HG03159 (cell line): Measurements from ENCODE around the gene GAB1.

Experiments
- ATAC-seq: cut with Tn5 transposase; IDR thresholded peaks from one replicate; pipeline ENCODE4 v1.9.1; 2021; ENCODE audit warnings: mild to moderate bottlenecking, moderate library complexity; ENCODE audit not compliant: unreplicated experiment

Gene GAB1

DNA sequence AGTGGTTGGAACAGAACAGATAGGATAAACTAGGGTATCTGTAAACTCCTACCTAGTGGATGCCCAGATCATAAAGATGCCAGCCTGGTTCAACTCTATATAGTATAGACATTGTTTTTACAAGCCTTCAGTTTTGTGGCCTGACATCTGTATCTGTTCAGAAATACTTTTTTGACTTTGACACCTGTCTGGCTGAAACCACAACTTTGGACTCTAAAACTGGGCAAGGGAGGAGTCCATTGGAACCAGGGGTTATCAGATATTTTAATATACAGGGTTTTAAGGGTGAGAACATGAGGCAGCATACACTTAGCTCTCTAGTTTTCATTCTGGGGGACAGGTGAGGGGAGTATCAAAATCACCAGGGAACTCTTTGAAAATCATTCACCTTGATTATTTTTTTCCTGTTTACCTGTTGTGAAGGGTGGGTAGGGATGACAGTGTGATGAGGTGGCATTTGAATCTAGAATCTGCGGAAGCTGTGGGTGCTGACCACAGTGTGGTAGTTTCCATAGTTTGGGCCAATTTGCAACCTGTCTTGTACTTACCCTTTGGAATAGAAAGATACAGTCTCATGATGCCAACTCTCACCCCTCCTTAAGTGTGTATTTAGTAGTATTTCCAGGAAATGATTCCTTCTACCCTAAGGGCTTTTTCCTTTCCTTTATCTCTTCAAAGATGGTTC lies 20.6 kb downstream of the GAB1 start:
- no peak for ATAC-seq

DNA sequence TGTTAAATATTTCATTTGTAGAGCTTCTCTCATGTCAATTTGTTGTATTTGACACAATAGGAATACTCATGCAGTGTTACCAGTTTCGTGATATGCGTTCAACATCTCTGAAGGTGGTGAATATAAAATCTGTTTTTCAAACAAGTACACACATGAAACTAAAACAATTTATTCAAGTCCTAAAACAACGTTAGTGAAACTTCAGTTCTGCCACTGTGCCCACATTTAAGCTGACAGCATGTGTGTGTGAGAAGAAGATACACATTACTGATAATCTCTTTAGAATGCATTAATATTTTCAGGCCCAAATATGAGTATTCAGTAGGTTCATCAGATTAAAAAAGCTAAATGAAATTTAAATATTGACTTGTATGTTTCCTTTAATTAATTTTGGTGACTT lies 21.7 kb downstream of the GAB1 start:
- ATAC-seq = no peak

DNA sequence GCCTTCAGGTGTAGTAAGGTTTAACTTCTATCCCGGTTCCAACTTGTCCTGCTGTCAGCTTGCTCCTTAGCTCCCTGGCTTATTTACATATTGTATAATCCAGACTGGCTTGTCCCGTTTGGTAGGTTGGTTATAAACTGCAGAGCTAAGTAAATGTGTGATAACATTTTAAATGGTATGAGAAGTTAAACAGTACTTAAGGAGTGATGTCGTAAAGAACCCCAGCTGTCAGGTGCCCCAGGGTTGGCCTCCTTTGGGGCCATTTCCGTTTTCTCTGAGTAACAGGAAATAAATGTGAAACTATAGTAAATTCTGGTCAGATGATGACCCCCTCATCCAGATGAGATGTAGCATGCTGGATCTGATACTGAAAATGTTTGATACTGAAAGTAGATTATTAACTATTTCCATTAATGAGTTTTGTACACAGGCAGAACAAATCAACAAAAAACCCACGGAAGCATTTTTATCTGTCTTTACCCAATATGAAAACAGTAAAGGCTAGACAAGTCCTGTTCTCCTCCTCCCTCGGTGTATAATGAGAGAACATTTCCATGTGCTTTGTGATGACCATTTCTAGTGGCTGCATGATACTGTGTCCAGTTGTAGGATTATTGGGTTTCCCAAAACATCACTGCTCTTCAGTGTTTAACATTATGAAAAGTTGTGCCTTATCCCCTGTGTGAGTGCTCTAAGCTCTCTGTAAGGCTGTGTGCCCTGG lies 22.4 kb downstream of the GAB1 start:
- peak; percentile 90 for ATAC-seq

DNA sequence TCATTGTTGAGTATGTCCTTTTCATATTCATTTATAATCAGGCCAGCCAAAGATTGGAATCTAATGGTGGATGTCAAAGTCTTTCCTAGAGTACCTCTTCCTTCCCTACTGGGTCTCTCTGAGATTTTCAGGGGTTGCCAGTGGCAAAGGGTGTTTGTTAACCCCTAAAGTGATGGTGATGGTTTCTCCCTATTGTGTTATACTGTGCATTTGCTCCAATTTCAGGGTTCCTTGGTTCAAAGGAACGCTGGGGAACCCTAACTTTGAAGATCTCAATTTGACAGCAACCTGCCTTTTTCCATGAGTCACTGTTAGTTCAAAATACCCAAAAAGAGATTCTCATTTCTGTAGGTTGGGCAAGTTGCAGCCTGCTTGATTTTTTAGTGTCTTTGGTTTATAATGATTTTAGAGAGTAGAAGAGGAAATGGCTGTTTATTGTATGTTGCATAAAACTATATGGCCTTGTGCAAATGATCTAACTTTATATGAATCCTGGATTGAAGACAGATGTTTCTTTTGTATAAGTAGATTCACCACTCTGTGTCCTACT lies 23.0 kb downstream of the GAB1 start:
- ATAC-seq = no peak

DNA sequence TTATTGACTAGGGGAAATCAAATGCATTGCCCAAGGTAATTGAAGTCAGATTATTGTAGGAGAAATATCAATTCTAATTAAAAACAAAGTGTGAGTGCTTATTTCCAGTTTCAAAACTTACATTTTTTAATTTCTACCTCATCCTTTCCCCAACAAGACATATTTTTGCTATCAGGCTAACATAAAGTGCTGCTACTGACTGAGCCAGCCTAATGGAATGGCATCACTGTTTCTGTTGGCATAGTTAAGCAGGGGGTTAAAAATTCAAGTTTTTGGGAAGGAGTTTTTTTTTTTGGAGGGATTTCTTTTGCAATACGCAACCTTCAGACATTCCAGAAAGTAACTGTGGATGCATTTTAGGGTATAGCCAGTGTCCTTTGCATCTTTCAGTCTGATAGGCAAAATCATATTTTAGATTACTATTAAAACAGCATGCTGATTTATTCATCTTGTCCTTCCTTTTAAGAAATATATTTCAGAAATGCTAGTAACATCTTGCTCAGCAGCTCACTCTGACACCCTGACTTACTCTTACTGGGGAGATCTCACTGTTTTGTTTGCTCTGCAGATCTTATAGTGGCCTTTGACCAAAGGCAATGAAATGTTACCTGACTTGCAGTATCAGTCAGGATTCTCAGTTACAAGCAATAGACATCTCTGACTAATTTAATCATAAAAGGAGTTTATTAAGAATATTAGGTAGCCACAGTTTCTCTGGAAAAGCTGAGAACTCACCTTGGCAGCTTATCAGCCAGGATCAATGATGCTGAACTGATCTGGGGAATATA lies 24.4 kb downstream of the GAB1 start:
- ATAC-seq = no peak

DNA sequence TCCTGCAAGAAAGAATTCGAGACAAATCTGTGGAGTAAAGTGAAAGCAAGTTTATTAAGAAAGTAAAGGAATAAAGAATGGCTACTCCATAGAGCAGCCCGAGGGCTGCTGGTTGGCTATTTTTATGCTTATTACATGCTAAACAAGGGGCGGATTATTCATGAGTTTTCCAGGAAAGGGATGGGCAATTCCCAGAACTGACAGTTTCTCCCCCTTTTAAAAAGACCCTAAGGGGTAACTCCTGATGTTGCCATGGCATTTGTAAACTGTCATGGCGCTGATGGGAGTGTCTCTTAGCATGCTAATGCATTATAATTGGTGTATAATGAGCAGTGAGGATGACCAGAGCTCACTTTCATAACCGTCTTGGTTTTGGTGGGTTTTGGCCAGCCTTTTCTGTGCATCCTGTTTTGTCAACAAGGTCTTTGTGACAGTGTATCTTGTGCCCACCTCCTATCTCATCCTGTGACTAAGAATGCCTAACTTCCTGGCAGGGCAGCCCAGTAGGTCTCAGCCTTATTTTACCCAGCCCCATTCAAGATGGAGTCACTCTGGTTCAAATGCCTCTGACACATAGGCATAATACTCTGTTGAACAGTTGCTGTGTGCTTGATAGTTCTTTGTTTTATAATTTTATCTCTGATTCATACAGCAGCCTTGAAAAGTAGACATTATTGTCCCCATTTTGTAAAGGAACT lies 25.8 kb downstream of the GAB1 start:
- ATAC-seq = no peak

DNA sequence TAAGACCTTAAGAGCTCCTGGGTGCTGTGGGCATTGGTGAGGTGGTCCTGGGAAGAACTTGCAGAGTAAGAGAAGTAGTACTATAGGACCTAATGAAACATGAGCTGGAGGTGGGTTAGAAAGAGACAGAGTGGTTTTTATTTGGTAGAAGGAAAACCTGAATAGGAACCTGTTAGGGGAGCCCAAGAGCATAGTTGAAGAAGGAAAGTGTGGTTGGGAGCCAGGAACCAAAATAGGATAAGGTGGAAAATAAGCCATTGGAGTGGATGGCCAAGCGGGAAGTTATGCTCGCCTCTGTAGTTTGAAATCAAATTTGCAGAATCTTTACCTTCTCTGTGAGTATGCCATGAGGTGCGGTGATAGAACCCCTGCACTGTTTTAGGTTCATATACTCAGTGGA lies 26.7 kb downstream of the GAB1 start:
- ATAC-seq = no peak

DNA sequence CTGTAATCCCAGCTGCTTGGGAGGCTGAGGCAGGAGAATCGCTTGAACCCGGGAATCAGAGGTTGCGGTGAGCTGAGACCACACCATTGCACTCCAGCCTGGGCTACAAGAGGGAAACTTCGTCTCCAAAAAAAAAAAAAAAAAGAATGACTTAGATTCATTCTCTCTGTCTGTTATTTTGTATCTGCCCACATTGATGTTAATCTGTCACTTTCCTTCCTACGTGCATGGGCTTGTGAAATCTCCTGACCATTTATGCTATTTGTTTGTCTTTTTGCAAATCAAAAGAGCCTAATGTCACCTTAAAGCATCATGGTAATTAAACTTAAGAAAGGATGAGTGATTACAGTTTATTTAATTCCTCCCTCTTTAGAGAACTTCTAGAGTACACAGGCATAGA lies 27.4 kb downstream of the GAB1 start:
- ATAC-seq = no peak

DNA sequence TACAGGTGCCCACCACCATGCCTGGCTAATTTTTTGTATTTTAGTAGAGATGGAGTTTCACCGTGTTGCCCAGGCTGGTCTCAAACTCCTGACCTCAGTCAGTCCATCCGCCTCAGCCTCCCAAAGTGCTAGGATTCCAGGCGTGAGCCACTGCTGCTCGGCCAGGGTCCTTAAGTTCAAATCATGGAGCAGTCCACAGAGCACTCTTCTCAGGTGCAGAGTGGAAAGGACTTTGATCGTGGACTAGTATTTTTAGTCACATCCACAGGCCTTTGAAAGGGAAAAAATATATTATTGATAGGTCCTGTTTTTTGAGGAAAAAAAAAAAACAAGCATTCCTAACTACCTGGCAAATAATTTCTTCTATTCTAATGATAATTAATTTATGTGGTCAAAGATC lies 31.2 kb downstream of the GAB1 start:
- no peak for ATAC-seq

DNA sequence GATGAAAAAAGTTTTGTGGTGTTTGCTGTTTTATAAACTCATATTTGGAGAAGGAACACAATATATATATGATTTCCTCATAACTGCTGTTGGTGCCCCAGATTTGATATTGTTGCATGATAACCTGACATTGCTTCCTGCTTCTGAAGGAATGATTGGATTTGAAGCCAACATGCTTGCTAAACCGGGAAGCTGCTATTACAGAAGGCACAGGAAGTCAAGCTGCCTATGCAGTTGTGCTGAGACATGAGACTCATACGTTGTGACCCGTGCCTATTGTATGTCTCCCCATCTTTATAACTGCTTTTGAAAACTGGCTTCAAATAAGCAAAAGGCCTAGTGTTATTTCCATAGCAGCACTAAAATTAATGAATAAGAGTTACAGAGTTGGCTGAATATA lies 32.9 kb downstream of the GAB1 start:
- ATAC-seq = no peak

DNA sequence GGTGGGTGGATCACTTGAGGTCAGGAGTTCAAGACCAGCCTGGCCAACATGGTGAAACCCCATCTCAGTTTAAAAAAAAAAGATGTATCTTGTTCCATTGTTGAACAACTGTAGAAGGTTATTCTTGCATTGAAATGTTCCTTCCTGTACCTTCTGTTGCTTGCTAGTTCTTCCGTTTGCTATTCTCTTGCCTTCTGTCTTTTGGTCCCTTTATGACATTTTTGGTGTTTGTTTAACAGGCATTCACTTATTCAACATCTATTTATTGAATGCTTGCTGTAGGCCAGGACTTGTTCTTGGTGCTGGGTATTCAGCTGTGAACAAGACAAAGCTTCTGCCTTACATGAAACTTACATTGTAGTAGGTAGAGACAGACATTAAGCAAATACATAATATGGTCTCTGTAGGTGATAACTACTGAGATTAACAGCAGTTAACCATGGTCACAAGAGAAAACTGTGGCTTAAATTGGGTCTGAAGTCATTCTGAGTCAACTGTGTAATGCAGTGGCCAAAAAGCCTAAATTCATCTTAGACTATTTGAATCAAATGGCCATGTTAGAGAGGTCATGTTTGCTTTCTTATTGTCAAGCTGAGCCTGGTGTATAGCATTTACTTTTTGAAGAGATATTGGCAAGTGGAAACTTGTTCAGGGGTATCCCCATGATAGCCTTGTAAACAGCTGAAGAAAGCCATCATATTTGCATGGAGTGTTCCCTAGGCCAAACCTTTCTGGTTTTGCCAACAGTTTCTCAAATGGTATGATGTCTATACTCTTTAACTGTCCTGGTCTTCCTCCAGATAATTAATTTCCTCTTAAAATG lies 35.6 kb downstream of the GAB1 start:
- peak; percentile 70 for ATAC-seq

DNA sequence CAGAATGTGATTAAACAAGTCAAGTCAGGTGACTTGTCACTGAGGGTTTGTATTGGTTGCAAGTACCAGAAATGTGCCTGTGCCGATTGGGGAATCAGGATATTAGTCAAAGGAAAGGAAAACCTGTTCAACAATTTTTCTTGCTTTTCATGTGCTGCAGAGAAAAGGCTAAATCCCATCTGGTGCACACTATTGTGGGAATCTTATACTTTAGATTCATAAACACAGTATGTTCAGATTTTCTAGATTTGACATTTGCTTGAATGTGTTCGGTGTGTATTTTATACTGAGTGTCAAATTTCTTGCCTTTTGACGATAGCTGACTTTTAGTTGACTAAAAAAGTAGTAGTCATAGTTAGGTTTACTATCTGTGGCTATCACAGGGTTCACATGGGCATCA lies 37.6 kb downstream of the GAB1 start:
- no peak for ATAC-seq

DNA sequence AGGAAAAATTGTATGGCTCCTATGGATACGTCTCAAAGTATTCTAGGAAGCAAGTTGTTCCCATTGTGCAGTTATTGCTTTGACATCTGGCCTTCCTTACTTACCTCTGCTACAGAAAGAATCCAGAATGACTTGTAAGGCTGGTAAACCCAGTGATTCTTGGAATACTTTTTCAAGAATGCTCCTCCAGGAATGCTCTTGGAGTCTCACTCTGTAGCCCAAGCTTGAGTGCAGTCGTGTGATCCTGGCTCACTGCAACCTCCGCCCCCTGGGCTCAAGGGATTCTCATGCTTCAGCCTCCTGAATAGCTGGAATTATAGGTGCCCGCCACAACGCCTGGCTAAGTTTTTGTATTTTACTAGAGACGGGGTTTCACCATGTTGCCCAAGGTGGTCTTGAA lies 38.1 kb downstream of the GAB1 start:
- no peak for ATAC-seq

DNA sequence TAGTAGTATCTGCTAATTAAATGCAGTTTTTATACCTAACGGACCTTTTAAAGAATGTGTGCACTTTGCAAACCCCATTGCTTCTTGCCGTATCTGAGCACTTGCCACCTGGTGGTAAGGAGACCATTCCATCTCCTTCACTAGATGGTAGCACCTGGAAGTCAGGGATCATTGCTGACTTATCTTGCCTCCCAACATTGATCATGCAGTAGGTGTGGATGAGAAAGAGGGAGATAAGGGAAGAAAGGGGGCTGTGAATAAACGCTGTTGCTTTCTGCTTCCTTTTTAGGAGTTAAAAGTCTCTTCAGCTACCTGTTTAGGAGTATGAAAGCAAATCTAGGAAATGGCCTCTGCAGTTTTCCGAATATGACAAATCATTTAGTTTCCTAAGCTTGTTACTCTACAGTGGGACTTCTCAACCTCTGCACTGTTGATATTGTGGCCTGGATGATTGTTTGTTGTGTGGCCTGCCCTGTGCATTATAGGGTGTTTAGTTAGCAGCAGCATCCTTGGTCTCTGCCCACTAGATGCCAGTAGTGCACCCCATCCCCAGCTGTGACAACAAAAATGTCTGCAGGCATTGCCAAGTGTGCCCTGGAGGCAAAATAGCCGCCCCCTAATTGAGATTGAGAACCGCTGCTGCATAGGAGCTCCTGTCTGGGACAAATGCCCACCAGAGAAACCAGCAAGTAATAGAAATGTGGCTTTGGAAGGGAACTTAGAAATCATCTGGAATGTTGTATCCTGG lies 38.8 kb downstream of the GAB1 start:
- ATAC-seq = peak; percentile 38

DNA sequence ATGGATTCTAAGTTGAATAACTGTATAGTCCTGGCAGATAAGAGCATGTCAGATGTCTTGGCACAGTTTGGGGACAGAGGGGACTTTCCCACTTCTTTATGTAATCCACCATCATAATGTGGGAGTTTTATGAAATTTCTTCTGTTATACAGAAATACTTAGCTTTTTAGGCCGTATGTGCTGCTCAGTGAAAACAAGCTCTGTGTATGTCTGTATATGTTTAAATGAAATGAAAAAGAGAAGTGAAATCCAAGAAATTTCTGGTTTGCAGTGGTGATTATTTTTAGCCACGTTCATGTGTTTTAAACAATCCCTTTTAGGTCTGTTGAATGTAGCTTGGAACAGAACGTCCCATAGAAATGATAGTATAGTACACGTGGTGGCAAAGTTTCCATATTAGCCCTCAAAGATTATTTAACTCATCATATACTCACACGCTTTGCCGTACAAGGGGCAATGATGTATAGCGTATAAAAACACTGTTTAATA lies 41.0 kb downstream of the GAB1 start:
- peak; percentile 54 for ATAC-seq

DNA sequence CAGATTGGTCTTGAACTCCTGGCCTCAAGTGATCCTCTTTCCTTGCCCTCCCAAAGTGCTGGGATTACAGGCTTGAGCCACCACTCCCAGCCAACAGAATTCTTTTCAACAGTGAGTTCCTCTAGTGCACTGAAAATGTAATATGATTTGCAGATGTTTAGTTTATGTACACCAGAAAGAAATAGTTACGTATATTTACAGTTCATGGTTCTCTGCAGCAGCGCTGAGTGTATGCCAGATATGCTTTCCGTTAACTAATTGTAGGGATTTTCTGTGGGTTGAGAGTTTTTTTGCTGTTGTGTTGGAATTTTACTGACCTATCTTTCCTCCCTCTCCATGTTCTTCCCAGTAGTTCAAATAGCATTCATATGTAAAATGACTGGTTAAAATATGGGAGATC lies 44.0 kb downstream of the GAB1 start:
- ATAC-seq = no peak

DNA sequence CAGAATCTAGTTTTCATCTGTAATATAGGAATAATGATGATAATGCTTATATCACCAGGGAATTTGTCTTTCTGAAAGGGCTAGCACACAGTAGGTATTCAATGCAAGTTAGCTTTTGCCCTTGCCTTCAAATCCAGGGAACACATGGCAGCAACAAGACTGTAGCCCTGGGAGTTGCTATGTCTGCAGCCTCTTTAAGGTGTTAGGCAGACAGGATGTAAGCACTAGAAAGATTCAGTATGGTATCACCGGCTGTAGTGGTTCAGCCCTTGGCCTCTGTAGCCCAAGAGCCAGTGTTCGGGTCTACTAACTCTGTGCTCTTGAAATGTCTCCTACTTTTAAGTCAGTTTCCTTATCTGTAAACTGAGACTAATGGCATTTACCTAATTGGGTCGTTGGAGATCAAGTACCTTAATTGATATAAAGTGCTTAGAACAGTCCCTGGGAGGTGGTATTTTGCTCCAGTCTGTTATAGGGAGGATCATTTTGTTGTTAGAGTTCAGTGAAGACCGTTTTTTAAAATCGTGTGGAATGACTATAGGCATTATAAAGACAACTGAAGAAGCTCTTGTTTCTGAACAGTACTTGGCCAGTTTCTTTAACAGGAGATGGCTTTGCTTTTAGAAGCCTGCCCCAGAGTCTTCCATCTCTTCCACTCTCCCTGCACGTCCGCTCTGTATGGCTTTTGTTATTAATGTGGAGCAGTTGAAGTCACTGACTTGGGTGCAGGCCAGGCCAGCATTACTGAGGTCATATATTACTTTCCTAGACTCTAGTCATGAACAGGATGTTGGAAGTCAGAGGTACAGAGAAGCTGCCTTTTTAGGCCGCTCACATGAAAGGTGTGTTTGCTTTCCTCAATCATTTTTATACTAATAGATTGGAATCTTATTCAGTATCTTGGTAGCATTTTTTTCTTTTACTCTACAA lies 44.8 kb downstream of the GAB1 start:
- peak; percentile 50 for ATAC-seq

DNA sequence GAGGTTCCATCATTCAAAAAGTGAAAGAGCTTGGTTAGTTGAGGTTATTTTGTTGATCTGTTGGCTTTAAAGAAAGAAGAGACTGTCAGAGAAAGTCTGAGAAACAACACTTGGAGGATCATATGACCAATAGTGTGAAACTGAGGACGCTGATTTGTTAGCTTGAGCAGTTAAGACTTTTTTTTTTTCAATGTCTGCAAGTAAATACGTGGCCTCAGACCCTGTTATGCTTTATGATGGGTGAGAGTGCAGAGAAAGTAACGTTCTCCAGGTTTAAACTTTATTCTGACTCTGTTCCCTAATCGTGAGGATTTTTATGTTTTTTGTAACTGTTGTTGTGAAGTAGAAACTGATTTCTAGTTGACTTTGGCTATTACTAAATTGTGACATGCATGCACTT lies 45.9 kb downstream of the GAB1 start:
- no peak for ATAC-seq
